OCI-LY1 (cell line): Measurements from ENCODE around the gene PRKAR1A.

Experiments used
- CTCF ChIP-seq: fragments of 200-600 bp; sonication (generic), shearing (Covaris generic); IDR thresholded peaks from 2 replicates; pipeline ENCODE4 v1.5.1; 2017; ENCODE audit warnings: mild to moderate bottlenecking, antibody characterized with exemption, low read length, moderate library complexity, mixed read lengths
- EZH2 ChIP-seq: fragments of 200-600 bp; sonication (generic), shearing (Covaris generic); IDR thresholded peaks from 2 replicates; pipeline ENCODE4 v1.8.0; 2017; ENCODE audit warnings: borderline replicate concordance, mixed run types, mild to moderate bottlenecking, antibody characterized with exemption, low read length, moderate library complexity, mixed read lengths

GRCh38 chr17:68566442-68566738 is 54.2 kb downstream of the PRKAR1A start:
- TF ChIP-seq CTCF (no peak), EZH2 (no peak)
